Measurements from ENCODE around the gene E4F1.

GRCh38 chr16:2214719-2214968 is 8.7 kb upstream of the E4F1 start, which contains the start of gene PGP:
- TF ChIP-seq CTCF (conservative IDR thresholded peaks at IDR 0.05 in 1 of 2, IDR thresholded peaks at IDR 0.05 in 1 of 2; ENCODE audit: extremely low read depth in 1 of 2, insufficient read depth in 1 of 2, low read depth in 1 of 2, low read length in 2 of 2) (no peak), EZH2 (IDR thresholded peaks at IDR 0.05; ENCODE audit: borderline replicate concordance, low read length) (no peak)
